ENCODE measurements around the gene GALNT18.

GALNT18 gene

GRCh38 chr11:11621573-11622339 lies at the start of gene GALNT18:
TSS of gene GALNT18 (minus strand) at chr11:11622005.
- peak; percentile 97 for DNase-seq

GRCh38 chr11:11670574-11670973 lies 48.8 kb upstream of the GALNT18 start:
- DNase-seq = no peak

GRCh38 chr11:11669233-11669846 lies 47.5 kb upstream of the GALNT18 start:
- DNase-seq = peak; percentile 16

- DNase-seq = no peak
Observed at GRCh38 chr11:11668781-11669180, 47.0 kb upstream of the GALNT18 start.

- no peak for DNase-seq
Observed at GRCh38 chr11:11668274-11668673, 46.5 kb upstream of the GALNT18 start.

- no peak for DNase-seq
Observed at GRCh38 chr11:11667056-11667455, 45.3 kb upstream of the GALNT18 start.

- no peak for DNase-seq
Observed at GRCh38 chr11:11665407-11665806, 43.6 kb upstream of the GALNT18 start.

GRCh38 chr11:11663907-11664306 lies 42.1 kb upstream of the GALNT18 start:
- DNase-seq = no peak

GRCh38 chr11:11662578-11662977 lies 40.8 kb upstream of the GALNT18 start:
- no peak for DNase-seq

GRCh38 chr11:11661326-11662040 lies 39.7 kb upstream of the GALNT18 start:
- peak; percentile 81 for DNase-seq

GRCh38 chr11:11660363-11660740 lies 38.5 kb upstream of the GALNT18 start:
- peak; percentile 13 for DNase-seq

GRCh38 chr11:11659567-11660362 lies 38.0 kb upstream of the GALNT18 start:
- DNase-seq = peak; percentile 49

- DNase-seq = no peak
Observed at GRCh38 chr11:11657218-11657955, 35.6 kb upstream of the GALNT18 start.

- no peak for DNase-seq
Observed at GRCh38 chr11:11641581-11641980, 19.8 kb upstream of the GALNT18 start.

- DNase-seq = no peak
Observed at GRCh38 chr11:11640996-11641395, 19.2 kb upstream of the GALNT18 start.

GRCh38 chr11:11640152-11640551 lies 18.3 kb upstream of the GALNT18 start:
- DNase-seq = no peak

GRCh38 chr11:11636671-11637070 lies 14.9 kb upstream of the GALNT18 start:
- no peak for DNase-seq

- peak; percentile 64 for DNase-seq
Observed at GRCh38 chr11:11635443-11635842, 13.6 kb upstream of the GALNT18 start.

- no peak for DNase-seq
Observed at GRCh38 chr11:11629368-11629767, 7.6 kb upstream of the GALNT18 start.

GRCh38 chr11:11628651-11629050 lies 6.8 kb upstream of the GALNT18 start:
- no peak for DNase-seq

- no peak for DNase-seq
Observed at GRCh38 chr11:11626128-11626527, 4.3 kb upstream of the GALNT18 start.

GRCh38 chr11:11624926-11625325 lies 3.1 kb upstream of the GALNT18 start:
- DNase-seq = no peak
